ENCODE data around the gene NFAM1.
A peak's percentile ranks its signal among the peaks of the same experiment; 100 is the strongest.

Gene NFAM1

DNA sequence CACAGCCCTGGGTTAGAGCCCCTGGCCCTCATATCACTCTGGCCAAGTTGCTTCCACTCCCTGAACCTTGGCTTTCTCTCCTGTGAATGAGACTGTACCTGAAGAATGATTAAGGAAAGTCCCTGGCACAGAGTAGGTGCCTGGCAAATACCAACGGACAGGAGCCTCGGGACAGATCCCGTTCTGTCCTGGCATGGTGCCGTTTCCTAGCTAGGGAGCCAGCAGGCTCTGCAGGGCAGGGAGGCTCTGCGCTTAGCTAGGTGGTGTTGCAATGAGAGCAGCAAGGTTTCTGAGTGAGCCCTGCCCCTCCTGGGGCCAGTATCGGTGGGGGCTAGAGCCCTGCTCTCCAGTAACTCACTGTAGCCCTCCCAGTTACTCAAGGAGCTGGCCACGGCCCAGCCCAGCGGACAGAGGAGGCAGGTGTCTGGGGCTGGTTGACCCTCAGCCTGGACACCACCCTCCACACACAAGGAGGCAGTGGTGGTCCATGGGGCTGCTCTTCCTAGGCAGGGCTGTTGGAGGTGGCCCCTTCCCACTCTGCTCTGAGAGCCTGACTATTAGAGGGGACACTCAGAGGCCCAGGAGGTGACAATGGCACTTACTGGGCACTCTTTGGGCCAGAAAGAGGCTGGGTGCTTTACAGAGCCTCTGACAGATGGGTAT lies 74.4 kb downstream of the NFAM1 start:
- DNase-seq: no peak

DNA sequence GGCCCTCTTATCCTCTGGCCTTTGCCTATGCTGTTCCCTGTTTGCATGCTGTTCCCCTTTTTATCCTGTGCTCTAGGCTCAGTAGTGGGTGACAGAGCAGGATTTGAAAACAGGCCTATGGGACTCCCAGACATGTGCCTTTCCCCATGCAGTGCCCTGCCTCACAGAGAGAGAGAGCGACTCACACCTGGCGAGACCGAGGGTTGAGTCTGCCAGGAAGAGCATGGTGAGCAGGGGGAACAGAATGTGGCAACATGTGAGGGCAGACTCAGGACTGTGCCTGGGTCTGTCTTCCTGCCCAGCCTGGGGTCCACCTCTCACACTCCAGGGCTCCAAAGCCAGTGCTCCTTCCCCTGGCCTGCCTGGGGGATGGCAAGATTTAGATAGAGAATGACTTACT lies 75.0 kb downstream of the NFAM1 start:
- DNase-seq: no peak

DNA sequence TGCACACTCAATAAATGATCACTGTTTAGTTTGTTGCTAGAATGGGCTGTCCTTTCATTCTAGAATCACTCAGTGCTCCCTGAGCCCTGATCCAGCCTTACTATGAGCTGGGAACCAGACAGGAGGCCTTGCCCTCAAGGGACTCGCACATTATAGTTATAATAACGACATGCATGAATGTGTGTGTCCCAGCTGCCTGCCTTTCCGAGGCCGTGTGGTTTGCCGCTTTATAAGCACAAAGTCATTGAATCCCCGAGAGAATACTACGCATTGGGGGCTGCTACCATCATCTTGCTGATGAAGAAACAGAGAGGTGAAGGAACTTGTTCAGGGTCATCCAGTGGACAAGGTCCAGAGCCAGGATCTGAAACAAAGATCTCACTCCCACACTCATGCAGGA lies 75.7 kb downstream of the NFAM1 start:
- no peak for DNase-seq

DNA sequence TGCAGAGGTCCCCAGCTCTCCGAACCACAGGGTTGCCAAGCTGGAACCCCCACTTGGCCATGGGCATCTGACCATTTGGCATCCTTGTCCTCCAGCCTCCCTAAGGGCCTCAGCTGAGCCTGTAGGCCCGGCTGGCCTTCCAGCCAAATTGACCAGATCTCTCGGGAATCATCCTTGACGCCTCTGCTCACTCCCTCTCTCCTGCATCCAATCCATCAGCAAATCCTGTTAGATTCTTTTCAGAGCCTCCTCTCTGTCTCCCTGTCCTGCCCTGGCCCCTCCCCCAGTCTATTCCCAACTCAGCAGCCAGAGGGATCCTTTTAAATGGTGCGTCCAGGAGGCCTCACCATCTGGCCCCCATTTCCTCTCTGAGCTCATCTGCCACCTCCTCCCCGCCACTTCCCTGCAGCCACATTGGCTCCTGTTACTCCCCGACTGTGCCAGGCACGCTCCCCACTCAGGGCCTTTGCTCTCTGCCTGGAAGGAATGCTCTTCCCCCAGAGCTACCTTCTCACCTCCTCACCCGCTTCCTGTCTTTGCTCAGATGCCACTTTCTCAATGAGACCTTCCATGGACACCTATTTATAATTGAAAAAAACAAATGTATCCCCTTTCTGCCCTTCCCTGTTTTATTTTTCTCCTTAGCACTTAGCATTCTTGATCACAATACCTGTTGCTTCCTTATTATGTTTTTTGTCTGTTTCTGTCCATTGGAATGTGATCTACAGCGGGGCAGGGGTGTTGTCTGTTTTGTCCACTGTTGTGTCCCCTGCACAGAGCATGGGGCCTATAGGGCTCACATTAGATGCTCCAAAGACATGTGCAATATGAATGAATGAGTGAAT lies 78.1 kb downstream of the NFAM1 start:
- no peak for DNase-seq

DNA sequence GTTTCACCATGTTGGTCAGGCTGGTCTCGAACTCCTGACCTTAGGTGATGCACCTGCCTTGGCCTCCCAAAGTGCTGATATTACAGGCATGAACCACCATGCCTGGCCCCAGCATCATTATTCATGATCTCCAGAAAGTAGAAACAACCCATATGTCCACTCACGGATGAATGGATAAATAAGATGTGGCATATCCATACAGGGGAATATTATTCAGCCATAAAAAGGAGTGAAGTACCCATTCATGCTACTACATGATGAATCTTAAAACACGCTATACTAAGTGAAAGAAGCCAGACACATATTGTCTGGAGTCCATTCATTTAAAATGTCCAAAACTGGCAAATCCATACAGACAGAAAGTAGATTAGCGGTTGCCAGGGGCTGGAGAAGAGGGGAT lies 81.8 kb downstream of the NFAM1 start:
- DNase-seq: no peak

DNA sequence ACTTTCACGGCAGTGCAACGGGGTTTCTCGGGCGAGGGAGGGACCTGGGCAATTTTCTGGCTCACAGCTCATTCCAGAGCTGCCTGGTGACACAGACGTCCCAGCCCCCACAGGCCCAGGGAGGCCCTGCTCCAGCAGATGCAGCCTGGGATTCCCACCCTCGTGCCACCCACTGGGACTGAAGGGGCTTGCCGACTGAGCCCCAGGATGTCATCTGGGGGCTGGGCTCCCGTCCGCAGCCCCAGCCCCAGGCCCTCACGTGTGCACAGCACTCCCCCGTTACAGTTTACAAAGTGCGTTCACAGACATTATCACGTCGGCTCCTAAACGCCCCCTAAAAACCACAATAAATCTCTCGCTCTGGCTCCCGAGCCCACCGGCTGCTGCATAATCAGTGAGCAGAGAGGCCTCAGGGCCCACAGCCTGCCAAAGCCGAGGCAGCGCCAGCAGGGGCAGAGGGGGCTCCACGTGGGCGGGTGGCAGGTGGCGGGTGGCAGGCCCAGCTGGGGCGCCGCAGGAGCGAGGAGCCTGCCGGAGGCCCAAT lies 84.8 kb downstream of the NFAM1 start:
- no peak for DNase-seq

DNA sequence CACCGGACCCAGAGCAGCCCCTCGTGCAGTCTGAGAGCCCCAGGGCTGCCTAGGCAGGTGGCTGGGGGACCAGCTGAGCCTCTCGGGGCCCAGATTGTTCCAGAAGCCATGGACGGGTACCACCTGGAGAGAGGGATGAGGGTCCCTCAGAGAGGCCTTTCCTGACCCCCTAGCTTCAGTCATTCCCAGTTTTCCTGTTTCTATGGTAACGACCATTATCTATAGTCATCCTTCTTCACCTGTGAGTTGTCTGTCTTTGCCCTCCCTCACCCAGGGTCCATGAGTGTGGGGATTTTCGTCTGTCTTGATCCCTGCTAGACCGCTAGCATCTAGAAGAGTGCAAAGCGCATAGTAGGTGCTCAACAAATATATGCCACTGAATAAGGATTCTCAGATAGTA lies 85.5 kb downstream of the NFAM1 start:
- no peak for DNase-seq

DNA sequence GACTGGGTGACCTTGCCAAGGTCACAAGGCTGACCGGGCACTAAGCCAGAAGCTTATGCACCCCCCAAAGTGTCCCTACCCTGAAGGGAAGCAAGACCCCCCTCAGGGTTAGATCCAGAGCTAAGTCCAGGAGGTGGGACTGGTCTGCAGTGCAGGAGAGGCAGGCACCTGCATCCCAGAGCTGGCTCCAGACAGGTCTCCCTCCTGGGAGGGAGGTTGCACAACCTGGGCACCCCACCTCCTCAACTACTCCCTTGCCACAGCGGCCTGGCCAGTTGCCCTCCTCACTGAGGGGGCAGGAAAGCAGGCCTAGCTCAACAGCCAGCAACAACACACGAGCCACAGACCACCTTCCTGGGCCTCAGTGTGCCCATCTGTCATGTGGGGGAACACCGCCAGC lies 86.7 kb downstream of the NFAM1 start:
- no peak for DNase-seq

DNA sequence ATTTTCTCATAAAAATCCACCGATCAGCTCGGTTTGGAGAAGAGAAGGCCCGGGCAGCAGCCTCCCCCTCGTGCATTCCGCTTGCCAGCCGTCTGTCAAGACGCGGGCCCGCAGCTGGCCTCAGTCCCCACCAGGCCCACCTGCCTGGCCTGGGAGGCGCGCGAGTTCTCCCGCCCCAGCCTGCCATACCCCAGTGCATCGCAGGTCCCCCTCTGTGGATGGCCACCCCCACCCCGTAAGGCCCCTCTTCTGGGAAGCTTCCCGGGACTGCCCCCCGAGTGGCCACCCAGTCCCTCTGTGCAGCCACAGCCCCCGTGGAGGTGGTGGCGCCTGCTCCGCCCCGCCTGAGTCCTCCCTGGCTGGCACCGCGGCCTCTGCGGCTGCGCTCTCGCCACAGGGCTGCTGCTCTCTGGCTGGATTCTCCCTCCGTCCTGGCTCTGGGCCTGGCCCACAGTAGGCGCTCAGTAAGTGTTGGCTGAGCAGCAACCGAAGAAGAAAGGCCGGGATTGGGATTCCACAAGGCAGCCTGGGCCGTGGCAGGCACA lies 87.8 kb downstream of the NFAM1 start:
- DNase-seq: no peak

DNA sequence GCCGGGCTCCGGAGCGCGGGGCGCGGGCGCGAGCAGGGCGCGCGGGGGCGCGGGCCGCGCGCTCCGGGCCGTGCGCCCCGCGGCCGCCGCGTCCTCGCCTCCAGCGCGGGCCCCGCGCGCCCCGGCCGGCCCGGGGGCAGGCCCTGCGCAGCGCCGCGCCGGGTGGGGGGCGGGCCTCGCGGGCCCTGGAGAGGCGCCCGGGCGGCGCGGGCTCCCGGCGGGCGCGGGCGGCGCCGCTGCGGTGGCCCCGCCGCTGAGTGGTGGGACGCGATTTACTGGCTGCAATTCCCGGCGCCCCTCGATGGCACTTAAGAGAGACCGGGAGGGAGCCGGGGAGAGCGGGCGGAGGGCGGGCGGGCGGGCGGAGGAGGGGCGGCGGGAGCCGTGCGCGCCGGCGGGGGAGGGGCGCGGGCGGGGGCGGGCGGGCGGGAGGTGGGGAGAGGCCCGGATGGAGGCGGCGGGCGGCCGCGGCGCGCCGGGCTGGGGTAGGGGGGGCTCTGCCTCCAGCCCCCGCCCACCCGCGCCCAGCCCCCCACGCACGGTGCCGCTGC lies 88.6 kb downstream of the NFAM1 start:
- DNase-seq: peak; percentile 39

DNA sequence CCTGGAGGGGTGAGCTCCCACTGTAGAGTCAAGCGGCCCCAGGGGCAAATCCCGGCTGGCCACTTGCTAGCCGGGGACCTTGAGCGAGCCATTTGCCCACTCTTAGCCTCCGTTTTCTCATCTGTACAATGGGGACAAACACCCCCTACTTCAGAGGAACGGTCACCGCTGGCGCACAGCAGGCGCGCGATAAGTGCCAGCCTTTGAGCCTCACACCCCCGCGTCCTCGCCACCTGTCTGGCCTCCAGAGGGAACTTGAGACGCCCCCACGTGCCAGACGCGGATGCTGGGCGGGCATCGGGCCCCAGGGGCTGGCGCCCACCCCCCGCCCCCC lies 89.1 kb downstream of the NFAM1 start:
- DNase-seq: peak; percentile 30

DNA sequence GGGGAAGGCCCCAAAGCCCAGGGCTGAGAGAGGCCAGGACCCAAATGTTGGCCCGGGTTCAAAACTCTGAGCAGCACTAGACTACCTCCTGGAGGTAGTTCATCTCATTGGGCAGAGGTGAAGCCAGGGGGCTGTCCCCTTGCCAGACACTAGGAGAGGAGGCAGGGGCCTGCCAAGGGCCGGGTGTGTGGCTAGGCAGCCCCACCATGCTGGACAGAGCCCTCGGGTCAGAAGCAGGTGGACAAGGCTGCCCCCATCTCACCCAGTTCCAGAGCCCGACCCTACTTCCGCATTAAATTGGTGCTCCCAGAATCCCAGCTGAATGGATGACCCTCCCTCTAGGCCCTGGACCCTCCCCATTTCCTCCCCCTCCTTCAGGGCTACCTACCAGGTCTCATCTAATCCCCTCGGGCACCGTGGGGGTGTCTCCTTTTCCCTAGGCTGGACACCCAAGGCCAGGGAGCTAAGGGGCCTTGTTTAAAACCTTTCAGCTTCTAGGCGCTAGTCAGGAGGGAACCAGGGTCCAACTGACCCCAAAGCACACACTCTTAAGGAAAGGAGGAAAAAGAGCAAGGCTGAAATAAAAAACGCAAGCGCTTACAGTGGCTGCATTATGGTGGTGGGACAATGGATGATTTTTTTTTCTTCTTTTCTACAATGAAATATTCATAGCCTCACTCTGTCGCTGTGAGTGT lies 89.6 kb downstream of the NFAM1 start:
- no peak for DNase-seq

DNA sequence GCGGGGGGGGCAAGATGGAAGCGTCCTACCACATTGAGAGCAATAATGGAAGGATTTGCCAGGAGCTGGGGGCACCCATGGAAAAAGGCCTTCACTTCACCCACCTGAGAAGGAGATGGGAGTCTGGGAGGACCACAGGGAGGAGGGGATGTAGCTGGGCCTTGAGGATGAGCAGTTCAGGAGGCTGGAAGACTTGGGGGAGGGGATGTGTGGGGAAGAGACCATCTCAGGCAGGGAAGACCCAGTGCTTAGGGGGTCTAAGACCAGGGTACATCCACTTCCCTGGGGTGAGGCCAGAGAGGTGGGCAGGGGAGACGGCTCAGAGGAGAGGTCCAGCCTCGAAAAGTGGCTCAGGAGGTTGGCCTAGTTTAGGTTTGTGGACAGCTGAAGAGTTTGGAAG lies 90.4 kb downstream of the NFAM1 start:
- DNase-seq: no peak

DNA sequence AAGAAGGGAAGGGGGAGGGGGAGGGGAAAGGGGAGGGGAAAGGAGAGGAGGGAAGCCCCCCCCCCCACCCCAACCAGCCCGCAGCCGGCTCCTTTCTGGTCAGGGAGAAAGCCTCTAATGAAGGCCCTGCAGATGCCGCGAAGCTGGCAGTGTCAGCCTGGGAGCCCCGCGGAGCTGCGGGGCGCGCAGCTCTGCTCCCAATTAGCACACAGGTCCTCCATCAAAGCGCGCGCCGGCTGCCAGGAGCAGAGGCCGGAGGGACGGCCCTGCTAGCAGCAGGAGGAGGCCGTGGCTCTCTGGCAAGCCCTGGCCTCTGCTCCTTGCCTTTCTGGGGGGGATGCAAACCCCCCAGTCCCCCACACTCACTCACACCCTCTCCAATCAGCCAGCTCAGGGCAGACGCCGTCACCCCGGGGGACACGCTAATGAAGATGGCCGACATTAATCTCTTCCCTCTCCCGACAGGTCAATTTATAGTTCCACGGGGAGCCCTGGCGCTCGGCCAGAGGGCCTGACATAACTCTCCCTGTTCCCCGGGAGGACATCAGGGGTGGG lies 91.3 kb downstream of the NFAM1 start:
- DNase-seq: no peak

DNA sequence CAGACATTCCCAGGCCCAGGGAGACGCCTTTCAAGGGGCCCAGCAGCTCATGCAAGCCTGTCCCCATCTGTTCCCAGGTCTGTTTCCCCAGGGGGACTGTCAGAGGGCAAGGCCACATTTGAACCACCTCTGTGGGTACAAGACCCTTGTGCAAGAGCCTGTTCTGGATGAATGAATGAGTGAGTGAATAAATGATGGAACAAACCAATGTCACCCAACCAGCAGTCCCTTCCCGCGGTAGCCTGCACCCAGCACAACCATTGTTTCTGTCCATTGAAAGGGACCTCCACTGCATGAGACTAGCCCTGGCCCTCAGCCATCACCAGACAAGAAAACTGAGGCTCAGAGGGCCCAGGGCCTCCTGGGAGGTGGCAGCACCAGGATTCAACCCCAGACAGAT lies 92.1 kb downstream of the NFAM1 start:
- DNase-seq: no peak

DNA sequence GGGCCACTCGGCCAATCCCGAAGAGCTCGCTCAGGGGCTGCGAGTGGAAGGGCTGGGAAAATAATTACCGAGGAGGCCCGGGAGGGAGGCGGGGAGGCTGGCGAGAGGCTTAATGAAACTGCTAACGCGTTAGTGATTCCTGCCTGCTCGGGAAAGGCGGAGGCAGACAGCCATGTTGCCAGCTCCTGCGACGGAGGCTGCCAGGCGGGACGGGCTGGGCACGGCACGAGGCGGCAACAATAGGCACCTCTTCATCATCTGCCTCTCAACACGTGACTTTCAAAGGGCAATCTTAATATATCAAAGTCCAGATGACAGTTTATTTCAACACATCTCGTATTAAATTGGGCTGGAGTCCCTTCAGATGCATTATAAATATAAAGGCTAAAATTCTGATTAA lies 93.7 kb downstream of the NFAM1 start:
- no peak for DNase-seq

DNA sequence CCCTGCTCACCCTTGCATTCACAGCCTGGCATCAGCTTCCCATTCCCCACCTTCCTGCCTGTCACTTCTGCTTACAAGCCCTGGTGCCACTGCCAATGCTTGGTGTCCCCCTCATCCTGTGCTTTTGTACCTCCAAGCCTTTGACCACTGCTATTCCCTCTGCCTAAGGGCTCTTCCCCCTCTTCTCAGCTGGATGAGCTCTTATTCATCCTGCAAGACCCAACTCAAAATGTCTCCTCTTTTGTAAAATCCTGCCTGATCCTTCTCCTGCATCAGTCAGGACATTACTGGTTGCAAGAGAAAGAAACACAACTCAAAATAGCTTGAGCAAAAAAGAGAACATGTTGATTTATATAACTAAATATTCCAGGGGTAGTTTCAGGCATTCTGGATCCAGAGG lies 94.8 kb downstream of the NFAM1 start:
- DNase-seq: no peak

DNA sequence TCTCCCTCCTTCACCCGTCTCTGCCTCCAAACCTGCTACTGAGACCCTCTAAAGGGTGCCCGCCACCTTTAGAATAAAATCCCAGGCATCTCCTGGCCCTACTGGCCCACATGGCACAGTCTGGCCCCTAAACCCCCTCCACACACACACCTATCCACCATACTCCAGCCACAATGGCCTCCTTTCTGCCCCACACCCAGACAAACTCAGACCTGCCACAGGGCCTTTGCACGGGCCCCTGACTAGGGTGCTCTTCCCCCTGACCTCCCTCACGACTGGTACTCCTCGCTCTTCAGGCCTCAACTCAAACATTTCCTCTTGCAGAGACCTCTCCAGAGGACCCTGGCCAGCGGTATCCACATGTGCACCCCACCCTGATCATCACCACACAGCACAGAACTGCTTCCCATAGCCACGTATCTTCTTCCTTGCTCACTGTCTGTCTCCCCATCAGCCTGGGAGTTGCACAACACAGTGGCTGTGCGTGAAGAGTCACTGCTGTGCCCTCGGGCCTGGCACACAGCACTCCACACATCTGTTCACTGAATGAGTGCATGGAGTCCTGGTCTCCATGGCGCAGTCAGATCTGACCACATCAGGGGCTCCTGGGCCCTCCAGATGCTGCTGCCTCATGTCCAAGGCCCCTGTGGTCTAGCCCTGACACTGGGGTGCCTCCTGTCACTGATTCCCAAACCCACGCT lies 95.5 kb downstream of the NFAM1 start:
- no peak for DNase-seq

DNA sequence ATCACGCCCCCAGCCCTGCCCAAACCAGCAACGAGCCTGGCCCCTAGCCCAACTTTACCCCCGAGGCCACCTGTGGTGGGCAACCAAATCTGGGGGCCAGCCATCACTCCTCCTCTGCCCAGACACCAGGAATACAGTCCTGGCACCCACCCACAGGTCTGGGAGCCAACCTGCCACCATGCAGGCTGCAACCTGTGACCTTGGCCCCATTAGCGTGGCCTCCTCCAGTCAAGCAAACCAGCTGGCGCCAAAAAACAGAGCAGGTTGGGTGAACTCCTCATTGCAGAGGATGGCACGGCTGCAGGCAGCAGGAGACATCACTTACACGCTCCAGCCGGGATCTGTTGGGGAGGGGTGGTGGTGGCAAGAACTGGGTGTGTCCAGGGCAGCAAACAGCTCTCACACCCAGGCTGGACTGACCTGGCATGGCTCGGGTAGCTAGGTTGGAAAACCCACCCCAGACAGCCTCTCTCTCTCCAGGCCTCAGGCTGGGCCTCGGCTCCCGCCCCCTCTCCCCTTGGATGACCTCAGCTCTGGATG lies 96.3 kb downstream of the NFAM1 start:
- DNase-seq: no peak

DNA sequence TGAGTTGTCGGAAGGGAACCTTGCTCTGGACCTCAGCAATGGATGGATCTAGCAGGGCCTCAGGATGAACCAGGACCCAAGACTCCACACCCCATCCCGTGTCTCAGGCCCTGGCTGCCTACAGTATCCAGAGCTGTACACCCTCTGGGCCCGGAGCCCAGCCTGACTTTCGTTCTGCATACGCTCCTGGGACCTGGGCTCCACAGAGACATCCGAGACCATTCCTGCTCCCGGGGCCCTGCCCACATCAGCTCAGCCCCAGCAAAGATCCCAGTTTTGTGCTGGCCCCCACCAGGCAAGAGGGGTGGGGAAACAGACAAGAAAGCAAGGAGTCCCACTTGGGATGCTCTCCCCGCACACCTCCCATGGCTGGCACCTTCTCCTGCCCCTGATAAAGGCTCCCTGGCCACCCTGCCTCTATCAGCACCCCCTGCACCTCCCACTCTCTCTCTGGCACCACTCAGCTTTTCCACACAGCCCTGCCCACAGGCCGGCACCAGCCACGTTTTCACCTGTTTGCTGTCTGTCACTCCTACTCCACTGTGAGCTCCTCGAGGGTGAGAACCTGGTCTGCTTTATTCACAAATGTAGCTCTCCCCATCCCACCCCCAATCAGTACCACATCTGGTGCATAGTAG lies 97.2 kb downstream of the NFAM1 start:
- DNase-seq: no peak

DNA sequence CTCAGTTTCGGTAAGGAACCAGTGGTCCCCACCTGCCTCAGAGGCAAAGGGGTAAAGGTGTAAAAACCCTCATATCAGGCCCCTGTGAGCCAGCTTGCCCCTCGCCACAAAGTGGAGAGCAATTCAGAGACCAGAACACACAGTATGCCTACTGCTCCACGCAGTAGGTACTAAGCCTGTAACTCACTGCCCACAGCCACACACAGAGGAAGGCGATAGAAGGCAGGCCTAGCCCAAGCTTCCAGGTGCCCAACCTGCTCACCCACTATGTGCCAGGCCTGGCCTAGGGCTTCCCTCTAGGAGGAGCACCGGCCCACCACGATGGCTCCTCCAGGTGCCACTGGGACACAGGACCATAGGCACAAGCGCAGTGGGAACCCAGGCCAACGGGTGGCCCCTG lies 98.7 kb downstream of the NFAM1 start:
- DNase-seq: no peak

DNA sequence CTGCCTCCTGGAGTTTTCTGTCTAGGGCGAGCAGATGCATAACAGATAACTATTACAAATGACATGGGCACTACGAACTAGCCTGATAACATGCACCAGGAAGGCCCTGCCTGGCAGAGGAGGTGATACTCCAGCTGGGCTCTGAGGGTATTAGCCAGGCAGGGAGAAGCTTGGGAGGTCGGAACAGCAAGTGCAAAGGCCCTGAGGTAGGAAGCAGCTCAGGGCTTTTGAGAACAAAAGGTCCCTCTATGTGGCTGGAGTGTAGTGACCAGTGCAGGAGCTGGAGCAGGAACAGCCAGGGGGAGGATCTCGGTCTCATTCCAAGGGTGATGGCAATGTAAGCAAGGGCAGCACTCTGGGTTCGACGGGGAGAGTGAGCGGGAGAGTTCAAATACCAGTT lies 100.1 kb downstream of the NFAM1 start:
- DNase-seq: no peak
